ENCODE measurements around the gene PSMC6. TPM values are rescaled to one million over a fixed set of nuclear protein-coding genes. Genes with fewer than 3 reads are reported as not detected.
"Not testable (repeated sequence)": the region's sequence is repeated elsewhere in the genome, so short reads cannot be mapped to it uniquely, and the experiment has no call there.

The PSMC6 gene
- total RNA-seq, 1 experiment from 2014 or later = 103 TPM

DNA sequence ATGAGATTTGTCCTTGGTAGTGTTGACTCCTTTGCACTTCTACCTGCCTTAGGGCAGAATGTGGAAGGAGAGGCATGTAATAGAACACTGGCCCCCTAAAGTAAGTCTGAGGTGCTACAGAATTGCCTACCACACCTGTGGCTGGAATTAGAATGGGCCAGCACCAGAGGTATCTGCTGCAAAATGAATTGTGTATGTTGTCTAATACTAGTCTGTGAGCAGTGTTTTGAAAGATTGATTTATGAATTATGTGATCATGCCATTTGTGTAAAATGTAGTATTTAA lies 17.3 kb downstream of the PSMC6 start:
- no peak overlapping the region for H3K23ac ChIP-seq (ENCODE audit: insufficient read length, low read depth, low read length)
- H3K4me3 Mint-ChIP-seq = no peak overlapping the region
- peaks cover 33 to 79% (median 57%) of the 10 kb centered on the region in 3 experiments for H3K36me3 Mint-ChIP-seq (ENCODE audit: insufficient read depth in 1 of 3, low read depth in 3 of 3)
- peaks cover 4% of the 10 kb centered on the region for H3K79me1 ChIP-seq (ENCODE audit: insufficient read depth, low read depth, low read length, poor library complexity, severe bottlenecking)
- H3K9me3 ChIP-seq (ENCODE audit: control insufficient read depth, low read depth, low read length) = no peaks in the 10 kb centered on the region
- H3K79me2 ChIP-seq (ENCODE audit: insufficient read depth, low read length) = no peaks in the 10 kb centered on the region
- no peak overlapping the region for H3K56ac ChIP-seq (ENCODE audit: insufficient read length, low read depth, low read length)
- H3K23me2 ChIP-seq (ENCODE audit: insufficient read length, low read depth, low read length, poor library complexity, severe bottlenecking) = no peaks in the 10 kb centered on the region
- H3K27ac ChIP-seq (ENCODE audit: insufficient read length, low read depth, low read length) = no peak overlapping the region
- no peaks in the 10 kb centered on the region for H3K9me3 Mint-ChIP-seq
- H3K18ac ChIP-seq (ENCODE audit: insufficient read length, low read depth, low read length) = no peak overlapping the region
- no peak overlapping the region for H3K14ac ChIP-seq (ENCODE audit: insufficient read depth, low read length)
- no peak overlapping the region for H3K27ac Mint-ChIP-seq
- peaks cover 0 to 8% of the 10 kb centered on the region in 2 experiments; a peak in 2 of 4 replicates for H3K4me1 Mint-ChIP-seq
- no peak overlapping the region for H3K4me2 ChIP-seq (ENCODE audit: insufficient read depth, insufficient read length, low read length)
- TF ChIP-seq, protein P1, sequence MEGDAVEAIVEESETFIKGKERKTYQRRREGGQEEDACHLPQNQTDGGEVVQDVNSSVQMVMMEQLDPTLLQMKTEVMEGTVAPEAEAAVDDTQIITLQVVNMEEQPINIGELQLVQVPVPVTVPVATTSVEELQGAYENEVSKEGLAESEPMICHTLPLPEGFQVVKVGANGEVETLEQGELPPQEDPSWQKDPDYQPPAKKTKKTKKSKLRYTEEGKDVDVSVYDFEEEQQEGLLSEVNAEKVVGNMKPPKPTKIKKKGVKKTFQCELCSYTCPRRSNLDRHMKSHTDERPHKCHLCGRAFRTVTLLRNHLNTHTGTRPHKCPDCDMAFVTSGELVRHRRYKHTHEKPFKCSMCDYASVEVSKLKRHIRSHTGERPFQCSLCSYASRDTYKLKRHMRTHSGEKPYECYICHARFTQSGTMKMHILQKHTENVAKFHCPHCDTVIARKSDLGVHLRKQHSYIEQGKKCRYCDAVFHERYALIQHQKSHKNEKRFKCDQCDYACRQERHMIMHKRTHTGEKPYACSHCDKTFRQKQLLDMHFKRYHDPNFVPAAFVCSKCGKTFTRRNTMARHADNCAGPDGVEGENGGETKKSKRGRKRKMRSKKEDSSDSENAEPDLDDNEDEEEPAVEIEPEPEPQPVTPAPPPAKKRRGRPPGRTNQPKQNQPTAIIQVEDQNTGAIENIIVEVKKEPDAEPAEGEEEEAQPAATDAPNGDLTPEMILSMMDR (conservative IDR thresholded peaks at IDR 0.05) = peak; percentile 27; the same call in 1 of the 3 replicates
- no peak overlapping the region for H2BK120ac ChIP-seq (ENCODE audit: low read depth, low read length, poor library complexity, severe bottlenecking)
- no peaks in the 10 kb centered on the region for H3K27me3 Mint-ChIP-seq (ENCODE audit: low read depth)
- H4K8ac ChIP-seq (replicated peaks; ENCODE audit: insufficient read length, low read depth, low read length) = no peak overlapping the region
- no peak overlapping the region for H2AK5ac ChIP-seq (ENCODE audit: insufficient read length, low read length)
- no peak overlapping the region for H3K9ac ChIP-seq (ENCODE audit: extremely low read depth, insufficient read length, low read length)
- H3K27me3 ChIP-seq (ENCODE audit: insufficient read depth, low read length) = no peaks in the 10 kb centered on the region
- H3T11ph ChIP-seq (ENCODE audit: low read length) = no peak overlapping the region
- no peak overlapping the region for H2BK20ac ChIP-seq (ENCODE audit: low read depth, low read length, poor library complexity, severe bottlenecking)
- H2BK12ac ChIP-seq (ENCODE audit: insufficient read length, low read depth, low read length) = no peak overlapping the region
- H4K91ac ChIP-seq (ENCODE audit: insufficient read length, low read depth, low read length) = no peak overlapping the region
- H2BK5ac ChIP-seq (ENCODE audit: insufficient read length, low read length) = no peak overlapping the region
- H4K5ac ChIP-seq (ENCODE audit: insufficient read length, low read depth, low read length) = no peak overlapping the region
- no peaks in the 10 kb centered on the region for H4K20me1 ChIP-seq (ENCODE audit: control insufficient read depth, insufficient read depth, insufficient read length)
- H3K4ac ChIP-seq (ENCODE audit: low read depth, low read length) = no peak overlapping the region
- no peak overlapping the region for H2AFZ ChIP-seq (ENCODE audit: low read length)
- no peak for DNase-seq
- H2BK15ac ChIP-seq (ENCODE audit: low read depth, low read length) = no peak overlapping the region
- H3K4me1 ChIP-seq (ENCODE audit: insufficient read depth, low read length) = no peaks in the 10 kb centered on the region

GRCh38 chr14:52727509-52727908 lies 20.5 kb downstream of the PSMC6 start:
- H3K14ac ChIP-seq (ENCODE audit: insufficient read depth, low read length); H2BK120ac ChIP-seq (ENCODE audit: low read depth, low read length, poor library complexity, severe bottlenecking); H2BK15ac ChIP-seq (ENCODE audit: low read depth, low read length); H3K4me3 Mint-ChIP-seq; H2BK20ac ChIP-seq (ENCODE audit: low read depth, low read length, poor library complexity, severe bottlenecking); H2BK5ac ChIP-seq (ENCODE audit: insufficient read length, low read length); DNase-seq; H4K5ac ChIP-seq (ENCODE audit: insufficient read length, low read depth, low read length); H4K20me1 ChIP-seq (ENCODE audit: control insufficient read depth, insufficient read depth, insufficient read length); H3T11ph ChIP-seq (ENCODE audit: low read length); H4K8ac ChIP-seq (replicated peaks; ENCODE audit: insufficient read length, low read depth, low read length); H3K9me3 Mint-ChIP-seq; H3K27me3 ChIP-seq (ENCODE audit: insufficient read depth, low read length); H3K23ac ChIP-seq (ENCODE audit: insufficient read length, low read depth, low read length); H3K18ac ChIP-seq (ENCODE audit: insufficient read length, low read depth, low read length); H3K23me2 ChIP-seq (ENCODE audit: insufficient read length, low read depth, low read length, poor library complexity, severe bottlenecking); H3K4me1 ChIP-seq (ENCODE audit: insufficient read depth, low read length); H3K27me3 Mint-ChIP-seq (ENCODE audit: low read depth); H2AFZ ChIP-seq (ENCODE audit: low read length); H3K4me2 ChIP-seq (ENCODE audit: insufficient read depth, insufficient read length, low read length); H3K27ac ChIP-seq (ENCODE audit: insufficient read length, low read depth, low read length); H3K27ac Mint-ChIP-seq; H3K56ac ChIP-seq (ENCODE audit: insufficient read length, low read depth, low read length); H3K4ac ChIP-seq (ENCODE audit: low read depth, low read length); H3K9ac ChIP-seq (ENCODE audit: extremely low read depth, insufficient read length, low read length); H3K79me2 ChIP-seq (ENCODE audit: insufficient read depth, low read length); H3K79me1 ChIP-seq (ENCODE audit: insufficient read depth, low read depth, low read length, poor library complexity, severe bottlenecking); H3K9me3 ChIP-seq (ENCODE audit: control insufficient read depth, low read depth, low read length); H2AK5ac ChIP-seq (ENCODE audit: insufficient read length, low read length); H4K91ac ChIP-seq (ENCODE audit: insufficient read length, low read depth, low read length); H2BK12ac ChIP-seq (ENCODE audit: insufficient read length, low read depth, low read length): not testable (repeated sequence)
- WGBS (ENCODE audit: extremely low coverage, insufficient read length, low lambda C conversion rate) = no CpG with 5 or more reads among the region's 2 CpGs
- H3K36me3 Mint-ChIP-seq (ENCODE audit: insufficient read depth in 1 of 3, low read depth in 3 of 3) = peaks cover 18 to 57% (median 38%) of the 10 kb centered on the region in 3 experiments; a peak in 6 of 7 replicates
- H3K4me1 Mint-ChIP-seq = peaks cover 2 to 22% of the 10 kb centered on the region in 2 experiments

Data from H9 (cell line).